Mesenchymal stem cell (in vitro differentiated cells and primary cell): Measurements from ENCODE around the gene FASLG. TPM values are rescaled to one million over a fixed set of nuclear protein-coding genes. Genes with fewer than 3 reads are reported as not detected.

Source experiments
- DNase-seq: peaks from one replicate; pipeline ENCODE4 v3.0.0-alpha.2; 2013
- H2AFZ ChIP-seq: one replicate; pipeline ENCODE4 v1.6.1; 2013; ENCODE audit warnings: low read depth, mild to moderate bottlenecking, control low read depth, inconsistent platforms, low read length, moderate library complexity
- H2AK5ac ChIP-seq: 2 replicates; pipeline ENCODE4 v1.6.1; 2013; ENCODE audit warnings: low read length, moderate library complexity, mild to moderate bottlenecking, inconsistent platforms; ENCODE audit not compliant: severe bottlenecking
- H2BK120ac ChIP-seq: one replicate; pipeline ENCODE4 v1.6.1; 2013; ENCODE audit warnings: low read depth, mild to moderate bottlenecking, inconsistent platforms, low read length, moderate library complexity
- H2BK12ac ChIP-seq, 2 experiments: one replicate each; pipeline ENCODE4 v1.6.1; 2013; ENCODE audit warnings: inconsistent platforms in 2 of 2, low read length in 2 of 2, mild to moderate bottlenecking in 2 of 2, moderate library complexity in 2 of 2, control low read depth in 1 of 2
- H2BK15ac ChIP-seq: one replicate; pipeline ENCODE4 v1.6.1; 2013; ENCODE audit warnings: mild to moderate bottlenecking, low read depth, inconsistent platforms; ENCODE audit not compliant: poor library complexity, severe bottlenecking
- H2BK5ac ChIP-seq: 2 replicates; pipeline ENCODE4 v1.6.1; 2013; ENCODE audit warnings: low read depth, mild to moderate bottlenecking, low read length, control low read depth, inconsistent platforms; ENCODE audit not compliant: poor library complexity, severe bottlenecking
- H3K14ac ChIP-seq, 2 experiments: one replicate each; pipeline ENCODE4 v1.6.1; 2013; ENCODE audit warnings: inconsistent platforms in 2 of 2, low read length in 2 of 2, control low read depth in 1 of 2, mild to moderate bottlenecking in 1 of 2, moderate library complexity in 1 of 2
- H3K18ac ChIP-seq, 2 experiments: one replicate each; pipeline ENCODE4 v1.6.1; 2013; ENCODE audit warnings: inconsistent platforms in 2 of 2, low read length in 2 of 2, control low read depth in 1 of 2, low read depth in 1 of 2, mild to moderate bottlenecking in 1 of 2
- H3K23ac ChIP-seq, 2 experiments: one replicate each; pipeline ENCODE4 v1.6.1; 2013; ENCODE audit warnings: inconsistent platforms in 2 of 2, low read length in 2 of 2, mild to moderate bottlenecking in 2 of 2, moderate library complexity in 2 of 2, control low read depth in 1 of 2
- H3K27ac ChIP-seq: 2 replicates; pipeline ENCODE4 v1.5.1; 2013; ENCODE audit warnings: mild to moderate bottlenecking, moderate library complexity, low read length, control low read depth, inconsistent platforms; ENCODE audit not compliant: poor library complexity, severe bottlenecking
- H3K27me3 ChIP-seq, 2 experiments: 2 replicates each; pipeline versions ENCODE4 v1.6.1 to v1.7.0; 2013; ENCODE audit warnings: low read length in 2 of 2, mild to moderate bottlenecking in 2 of 2, moderate library complexity in 2 of 2, control low read depth in 1 of 2, inconsistent platforms in 1 of 2; ENCODE audit not compliant: control insufficient read depth in 1 of 2, insufficient read depth in 1 of 2
- H3K36me3 ChIP-seq, 2 experiments: 2 replicates each; pipeline versions ENCODE4 v1.6.1 to v1.7.0; 2013; ENCODE audit warnings: low read length in 2 of 2, control low read depth in 1 of 2, inconsistent platforms in 1 of 2, low read depth in 1 of 2, mild to moderate bottlenecking in 1 of 2; ENCODE audit not compliant: insufficient read depth in 2 of 2, control insufficient read depth in 1 of 2
- H3K4ac ChIP-seq, 2 experiments: one replicate each; pipeline ENCODE4 v1.6.1; 2013; ENCODE audit warnings: inconsistent platforms in 2 of 2, low read length in 2 of 2, mild to moderate bottlenecking in 2 of 2, moderate library complexity in 2 of 2, control low read depth in 1 of 2, low read depth in 1 of 2
- H3K4me1 ChIP-seq: 2 replicates; pipeline ENCODE4 v1.6.1; 2013; ENCODE audit warnings: low read depth, low read length, control low read depth; ENCODE audit not compliant: control insufficient read depth, insufficient read depth
- H3K4me2 ChIP-seq: 2 replicates; pipeline ENCODE4 v1.6.1; 2013; ENCODE audit warnings: low read length, mild to moderate bottlenecking, inconsistent platforms; ENCODE audit not compliant: poor library complexity, severe bottlenecking
- H3K4me3 ChIP-seq, 2 experiments: 2 replicates each; pipeline versions ENCODE4 v1.5.1 to v1.7.0; 2013; ENCODE audit warnings: low read length in 2 of 2, mild to moderate bottlenecking in 2 of 2, control low read depth in 1 of 2, low read depth in 1 of 2; ENCODE audit not compliant: insufficient read depth in 1 of 2
- H3K79me1 ChIP-seq: replicated peaks from 2 replicates; pipeline ENCODE4 v1.6.1; 2013; ENCODE audit warnings: mild to moderate bottlenecking, control low read depth, low read length, inconsistent platforms; ENCODE audit not compliant: poor library complexity, severe bottlenecking
- H3K9ac ChIP-seq: 2 replicates; pipeline ENCODE4 v1.7.0; 2013; ENCODE audit warnings: mild to moderate bottlenecking, low read length, moderate library complexity
- H3K9me3 ChIP-seq: 2 replicates; pipeline ENCODE4 v1.7.0; 2013; ENCODE audit warnings: mild to moderate bottlenecking, low read length; ENCODE audit not compliant: control insufficient read depth
- H4K8ac ChIP-seq: one replicate; pipeline ENCODE4 v1.6.1; 2013; ENCODE audit warnings: inconsistent platforms, mild to moderate bottlenecking, low read length, moderate library complexity
- H4K91ac ChIP-seq: one replicate; pipeline ENCODE4 v1.6.1; 2013; ENCODE audit warnings: mild to moderate bottlenecking, low read length, inconsistent platforms
- WGBS: methylation state at CpG from one replicate; pipeline ENCODE4 v1.1.7; 2013; ENCODE audit warnings: mixed read lengths; 5-methylcytosine and 5-hydroxymethylcytosine counted together
- polyA plus RNA-seq, 2 experiments: library from polyadenylated mRNA; stranded (reverse); fragments of 200-250 nt; gene quantifications; one replicate each; pipeline ENCODE4 v1.2.3, GENCODE V29; 2013

The FASLG gene
- polyA plus RNA-seq (2013, experiment 1 of 2), result not detected
- not detected for polyA plus RNA-seq (2013, experiment 2 of 2)

- WGBS, result 93% methylated on average over 10 of the region's 11 CpGs
- Histone ChIP-seq H3K14ac (no peak within 1 kb of the TSS), H2BK120ac (no peak within 1 kb of the TSS), H2BK15ac (no peak within 1 kb of the TSS), H2AK5ac (no peak within 1 kb of the TSS), H3K27ac (no peak within 1 kb of the TSS), H4K91ac (no peak within 1 kb of the TSS), H4K8ac (no peak within 1 kb of the TSS), H3K27me3 (no peaks in the 10 kb centered on the region), H3K18ac (no peak within 1 kb of the TSS), H2BK5ac (no peak within 1 kb of the TSS), H3K4me1 (no peaks in the 10 kb centered on the region), H2BK12ac (no peak within 1 kb of the TSS), H3K9ac (no peak within 1 kb of the TSS), H3K36me3 (no peaks in the 10 kb centered on the region), H2AFZ (no peak within 1 kb of the TSS), H3K4ac (no peak within 1 kb of the TSS), H3K4me2 (no peak within 1 kb of the TSS), H3K4me3 (no peak within 1 kb of the TSS), H3K9me3 (no peaks in the 10 kb centered on the region), H3K23ac (no peak within 1 kb of the TSS), H3K79me1 (no peaks in the 10 kb centered on the region)
- no peak for DNase-seq
Observed at GRCh38 chr1:172658871-172659453, at the start of gene FASLG. FASLG (plus strand) TSS chr1:172659103; CDS start chr1:172659202, 99 bp downstream.

GRCh38 chr1:172609528-172609927 lies 49.4 kb upstream of the FASLG start:
- Histone ChIP-seq H3K79me1 (peaks cover 1% of the 10 kb centered on the region), H2BK120ac (no peak overlapping the region), H2BK12ac (no peak overlapping the region), H2AK5ac (no peak overlapping the region), H2AFZ (no peak overlapping the region), H3K23ac (no peak overlapping the region), H3K27me3 (no peaks in the 10 kb centered on the region), H4K8ac (no peak overlapping the region), H3K4me1 (no peaks in the 10 kb centered on the region), H3K4ac (no peak overlapping the region), H3K9me3 (no peaks in the 10 kb centered on the region), H3K27ac (no peak overlapping the region), H2BK15ac (no peak overlapping the region), H3K4me3 (no peak overlapping the region), H3K36me3 (peaks cover 0 to 42% of the 10 kb centered on the region in 2 experiments), H3K14ac (no peak overlapping the region), H3K18ac (no peak overlapping the region), H4K91ac (no peak overlapping the region), H3K4me2 (no peak overlapping the region), H2BK5ac (no peak overlapping the region), H3K9ac (no peak overlapping the region)
- DNase-seq, result no peak
- no CpG with 5 or more reads among the region's 3 CpGs for WGBS

GRCh38 chr1:172612478-172612877 lies 46.4 kb upstream of the FASLG start:
- no peak overlapping the region for H2AFZ ChIP-seq
- H2BK12ac ChIP-seq, result no peak overlapping the region
- H3K18ac ChIP-seq, result no peak overlapping the region
- H3K9me3 ChIP-seq, result peaks cover 14% of the 10 kb centered on the region
- no peak overlapping the region for H4K91ac ChIP-seq
- 62% methylated on average over 2 of the region's 2 CpGs for WGBS
- H3K27ac ChIP-seq, result no peak overlapping the region
- no peak overlapping the region for H2AK5ac ChIP-seq
- no peaks in the 10 kb centered on the region for H3K4me1 ChIP-seq
- H2BK120ac ChIP-seq, result no peak overlapping the region
- H3K4ac ChIP-seq, result no peak overlapping the region
- no peak overlapping the region for H3K9ac ChIP-seq
- no peak for DNase-seq
- no peak overlapping the region for H2BK15ac ChIP-seq
- peaks cover 1% of the 10 kb centered on the region for H3K79me1 ChIP-seq
- H4K8ac ChIP-seq, result no peak overlapping the region
- no peak overlapping the region for H3K14ac ChIP-seq
- H3K4me3 ChIP-seq, result no peak overlapping the region
- H3K27me3 ChIP-seq, result no peaks in the 10 kb centered on the region
- H3K4me2 ChIP-seq, result no peak overlapping the region
- no peak overlapping the region for H3K23ac ChIP-seq
- no peak overlapping the region for H2BK5ac ChIP-seq
- H3K36me3 ChIP-seq, result peaks cover 0 to 30% of the 10 kb centered on the region in 2 experiments

GRCh38 chr1:172613294-172613693 lies 45.6 kb upstream of the FASLG start:
- 100% methylated on average over 1 of the region's 2 CpGs for WGBS
- peaks cover 1% of the 10 kb centered on the region for H3K79me1 ChIP-seq
- H3K23ac ChIP-seq, result no peak overlapping the region
- H2AK5ac ChIP-seq, result no peak overlapping the region
- no peak overlapping the region for H2BK12ac ChIP-seq
- no peaks in the 10 kb centered on the region for H3K27me3 ChIP-seq
- H4K91ac ChIP-seq, result no peak overlapping the region
- H2BK5ac ChIP-seq, result no peak overlapping the region
- H3K14ac ChIP-seq, result no peak overlapping the region
- DNase-seq, result no peak
- H3K27ac ChIP-seq, result no peak overlapping the region
- no peak overlapping the region for H3K4me3 ChIP-seq
- no peak overlapping the region for H3K4ac ChIP-seq
- H3K18ac ChIP-seq, result no peak overlapping the region
- H3K36me3 ChIP-seq, result peaks cover 0 to 28% of the 10 kb centered on the region in 2 experiments
- H2BK120ac ChIP-seq, result no peak overlapping the region
- no peak overlapping the region for H2AFZ ChIP-seq
- H3K4me2 ChIP-seq, result no peak overlapping the region
- H3K4me1 ChIP-seq, result no peaks in the 10 kb centered on the region
- no peak overlapping the region for H4K8ac ChIP-seq
- H3K9me3 ChIP-seq, result peaks cover 19% of the 10 kb centered on the region
- no peak overlapping the region for H3K9ac ChIP-seq
- H2BK15ac ChIP-seq, result no peak overlapping the region
